ENCODE results near the gene MGAT3.

The MGAT3 gene

GRCh38 chr22:39481595-39481994 is 24.8 kb downstream of the MGAT3 start:
- no peak overlapping the region for H3K4me3 ChIP-seq (ENCODE audit: low read depth, low read length)
- H3K9me3 ChIP-seq (ENCODE audit: control insufficient read depth, insufficient read depth, low read depth, low read length) = no peaks in the 10 kb centered on the region
- TF ChIP-seq ZNF239 (tag by site-specific recombination; IDR thresholded peaks at IDR 0.05) = no peak
- no peak for TF ChIP-seq ZNF157 (tag by site-specific recombination; IDR thresholded peaks at IDR 0.05)
- TF ChIP-seq ZFP37 (tag by site-specific recombination; IDR thresholded peaks at IDR 0.05) = no peak
- TF ChIP-seq PBX3 (CRISPR knock-in tag; IDR thresholded peaks at IDR 0.05) = no peak
- TF ChIP-seq ZNF311 (tag by site-specific recombination; IDR thresholded peaks at IDR 0.05; ENCODE audit: borderline replicate concordance) = no peak
- TF ChIP-seq ZBTB49 (tag by site-specific recombination; IDR thresholded peaks at IDR 0.05; ENCODE audit: low read depth) = no peak
- TF ChIP-seq ZNF514 (tag by site-specific recombination; IDR thresholded peaks at IDR 0.05) = no peak
- no peak for TF ChIP-seq ZNF155 (tag by site-specific recombination; IDR thresholded peaks at IDR 0.05)
- no peak for TF ChIP-seq ZBTB20 (tag by site-specific recombination; IDR thresholded peaks at IDR 0.05)
- TF ChIP-seq KLF10 (tag by site-specific recombination; IDR thresholded peaks at IDR 0.05) = no peak
- no peak for TF ChIP-seq ZNF623 (tag by site-specific recombination; IDR thresholded peaks at IDR 0.05)
- TF ChIP-seq SCRT1 (tag by site-specific recombination; IDR thresholded peaks at IDR 0.05; ENCODE audit: borderline replicate concordance) = no peak
- TF ChIP-seq REPIN1 (tag by site-specific recombination; IDR thresholded peaks at IDR 0.05; ENCODE audit: low read depth) = no peak
- no peak for TF ChIP-seq ZNF114 (tag by site-specific recombination; IDR thresholded peaks at IDR 0.05)
- no peak for TF ChIP-seq ZSCAN30 (tag by site-specific recombination; IDR thresholded peaks at IDR 0.05)
- TF ChIP-seq ZNF391 (tag by site-specific recombination; IDR thresholded peaks at IDR 0.05; ENCODE audit: borderline replicate concordance, low read depth) = no peak
- TF ChIP-seq ZNF670 (tag by site-specific recombination; IDR thresholded peaks at IDR 0.05; ENCODE audit: low read depth) = no peak
- TF ChIP-seq ZNF654 (tag by site-specific recombination; IDR thresholded peaks at IDR 0.05; ENCODE audit: low read depth) = no peak
- TF ChIP-seq KLF8 (tag by site-specific recombination; IDR thresholded peaks at IDR 0.05) = no peak
- TF ChIP-seq ZNF37A (tag by site-specific recombination; IDR thresholded peaks at IDR 0.05) = no peak
- H3K4me1 ChIP-seq (ENCODE audit: control insufficient read depth, insufficient read depth, low read length) = no peaks in the 10 kb centered on the region
- no peak overlapping the region for H3K27ac ChIP-seq (ENCODE audit: extremely low read depth, low read depth, low read length)
- ChIA-PET CTCF (interaction anchor here (0.8 to 1.3 kb wide), 3 partner anchors 15 to 749 kb away, joined by 3 to 6 read pairs (median 3); no protein-coding TSS in a partner anchor), POLR2A (interaction anchor here (0.7 to 1.2 kb wide), 3 partner anchors 9 to 41 kb away, joined by 3 to 4 read pairs (median 3); no protein-coding TSS in a partner anchor)
- H3K36me3 ChIP-seq (ENCODE audit: control insufficient read depth in 2 of 2, insufficient read depth in 1 of 2, low read length in 2 of 2) = peaks cover 0 to 6% of the 10 kb centered on the region in 2 experiments; a peak in 2 of 3 replicates

GRCh38 chr22:39482768-39483167 is 26.0 kb downstream of the MGAT3 start:
- Histone ChIP-seq H3K27ac (ENCODE audit: extremely low read depth, low read depth, low read length) (no peak overlapping the region), H3K36me3 (ENCODE audit: control insufficient read depth in 2 of 2, insufficient read depth in 1 of 2, low read length in 2 of 2) (peaks cover 0 to 1% of the 10 kb centered on the region in 2 experiments; a peak in 2 of 3 replicates), H3K4me3 (ENCODE audit: low read depth, low read length) (no peak overlapping the region), H3K9me3 (ENCODE audit: control insufficient read depth, insufficient read depth, low read depth, low read length) (no peaks in the 10 kb centered on the region), H3K4me1 (ENCODE audit: control insufficient read depth, insufficient read depth, low read length) (no peaks in the 10 kb centered on the region)
- ChIA-PET CTCF (interaction anchor here (0.5 to 2.1 kb wide), 6 partner anchors 9 to 47 kb away, joined by 3 to 12 read pairs (median 4); no protein-coding TSS in a partner anchor), POLR2A (interaction anchor here (2.1 kb wide), 1 partner anchor 37 kb away, joined by 8 read pairs; the partner anchor contains the start of gene ATF4)
- TF ChIP-seq ZNF426 (tag by site-specific recombination; IDR thresholded peaks at IDR 0.05) (no peak), SP3 (tag by site-specific recombination; IDR thresholded peaks at IDR 0.05) (no peak), ZNF26 (tag by site-specific recombination; IDR thresholded peaks at IDR 0.05) (no peak), ZBTB8A (tag by site-specific recombination; IDR thresholded peaks at IDR 0.05) (no peak), KLF10 (tag by site-specific recombination; IDR thresholded peaks at IDR 0.05) (no peak), PRDM4 (tag by site-specific recombination; IDR thresholded peaks at IDR 0.05) (no peak), ZNF157 (tag by site-specific recombination; IDR thresholded peaks at IDR 0.05) (no peak), ZNF791 (tag by site-specific recombination; IDR thresholded peaks at IDR 0.05) (no peak), KLF9 (tag by site-specific recombination; IDR thresholded peaks at IDR 0.05; ENCODE audit: low read depth) (no peak), SP7 (tag by site-specific recombination; IDR thresholded peaks at IDR 0.05) (no peak), ZNF501 (tag by site-specific recombination; IDR thresholded peaks at IDR 0.05) (no peak), ZNF324 (tag by site-specific recombination; IDR thresholded peaks at IDR 0.05) (no peak)
